ENCODE measurements around the gene AUTS2.
"Not testable (repeated sequence)": the region's sequence is repeated elsewhere in the genome, so short reads cannot be mapped to it uniquely, and the experiment has no call there.

The AUTS2 gene

GRCh38 chr7:70647801-70648498 is 1049.7 kb downstream of the AUTS2 start:
- no peak for DNase-seq (ENCODE audit: low read depth, low spot score)

DNA sequence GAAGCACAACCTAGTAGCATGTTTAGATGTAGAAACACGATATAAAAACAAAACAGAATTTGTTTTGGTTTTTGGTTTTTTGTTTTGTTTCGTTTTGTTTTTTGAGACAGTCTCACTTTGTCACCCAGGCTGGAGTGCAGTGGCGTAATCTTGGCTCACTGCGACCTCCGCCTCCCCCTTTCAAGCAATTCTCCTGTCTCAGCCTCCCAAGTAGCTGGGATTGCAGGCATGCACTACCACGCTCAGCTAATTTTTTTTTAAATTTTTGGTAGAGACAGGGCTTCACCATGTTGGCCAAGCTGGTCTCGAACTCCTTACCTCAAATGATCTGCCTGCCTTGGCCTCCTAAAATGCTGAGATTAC is 1050.2 kb downstream of the AUTS2 start:
- DNase-seq (ENCODE audit: low read depth, low spot score), result not testable (repeated sequence)

DNA sequence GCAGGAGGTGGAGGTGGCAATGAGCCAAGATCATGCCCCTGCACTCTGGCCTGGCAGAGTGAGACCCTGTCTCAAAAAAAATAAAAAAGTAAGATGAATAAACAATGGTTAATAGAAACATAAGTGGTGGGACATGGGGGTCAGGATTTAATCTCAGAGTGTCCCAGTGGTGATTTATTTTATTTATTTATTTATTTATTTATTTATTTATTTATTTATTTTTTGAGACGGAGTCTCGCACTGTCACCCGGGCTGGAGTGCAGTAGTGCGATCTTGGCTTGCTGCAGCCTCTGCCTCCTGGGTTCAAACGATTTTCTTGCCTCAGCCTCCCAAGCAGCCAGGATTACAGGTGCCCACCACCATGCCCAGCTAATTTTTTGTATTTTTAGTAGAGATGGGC is 1051.0 kb downstream of the AUTS2 start:
- DNase-seq (ENCODE audit: low read depth, low spot score), result no peak

GRCh38 chr7:70654146-70654545 is 1055.9 kb downstream of the AUTS2 start:
- DNase-seq (ENCODE audit: low read depth, low spot score), result no peak

DNA sequence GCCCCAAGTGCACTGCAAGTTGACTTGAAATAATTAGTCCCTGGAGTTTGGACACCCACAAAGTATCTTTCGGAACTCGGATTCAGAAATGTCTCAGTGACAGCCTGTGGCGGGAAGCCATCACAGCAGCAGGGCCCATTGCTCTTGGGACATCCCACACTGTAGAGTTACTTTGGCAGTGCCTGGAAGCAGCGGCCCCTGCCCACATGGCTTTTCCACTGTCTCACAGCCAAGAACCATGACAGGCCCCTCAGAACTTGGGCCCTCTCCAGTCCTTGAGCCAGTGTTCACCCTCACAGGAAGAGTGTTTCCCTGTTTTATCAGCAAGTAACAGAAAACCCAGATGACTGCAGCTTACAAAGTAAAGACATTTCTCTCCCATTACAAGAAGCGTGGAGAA is 1056.7 kb downstream of the AUTS2 start:
- no peak for DNase-seq (ENCODE audit: low read depth, low spot score)

DNA sequence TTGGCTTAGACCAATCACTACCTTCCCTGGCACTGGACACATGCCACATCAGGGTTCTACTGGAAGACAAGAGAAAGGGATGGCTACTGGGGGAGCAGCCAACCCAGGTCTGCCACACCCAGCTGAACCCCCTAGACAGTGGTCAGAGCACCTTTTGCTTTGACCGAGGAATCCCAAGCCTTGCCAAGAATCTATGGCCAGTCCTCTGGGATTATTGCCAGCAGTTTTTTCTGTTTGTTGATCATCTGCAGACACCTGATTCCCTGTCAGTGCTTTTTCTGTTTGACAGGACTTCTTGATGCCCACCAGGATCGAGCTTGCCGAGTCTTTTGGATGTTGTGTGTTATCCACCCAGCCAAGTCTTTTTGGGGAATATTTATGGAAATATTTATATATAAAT is 1057.4 kb downstream of the AUTS2 start:
- DNase-seq (ENCODE audit: low read depth, low spot score), result no peak

DNA sequence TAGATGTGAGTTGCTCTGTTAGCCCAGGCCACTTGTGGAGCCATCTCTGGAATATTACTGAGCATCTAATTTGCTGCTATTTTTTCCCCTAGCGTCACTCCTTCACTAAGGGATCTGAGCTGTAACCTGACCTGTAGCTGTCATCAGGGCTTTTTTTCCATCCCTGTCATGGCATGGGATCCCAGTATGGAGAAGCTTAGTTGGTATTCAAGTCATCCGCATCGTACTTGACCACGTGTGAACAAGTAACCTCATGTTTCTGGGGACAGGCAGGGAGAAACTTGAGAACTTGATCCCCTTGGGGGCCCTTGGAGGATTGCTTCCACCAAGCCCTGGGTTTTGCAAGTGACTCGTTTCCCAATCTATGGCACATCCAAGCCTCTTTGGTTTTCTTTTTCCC is 1059.3 kb downstream of the AUTS2 start:
- no peak for DNase-seq (ENCODE audit: low read depth, low spot score)

- DNase-seq (ENCODE audit: low read depth, low spot score), result no peak
These were observed 1059.8 kb downstream of the AUTS2 start for GRCh38 chr7:70657989-70658632.

- no peak for DNase-seq (ENCODE audit: low read depth, low spot score)
These were observed 1061.0 kb downstream of the AUTS2 start for GRCh38 chr7:70659263-70659662.

- no peak for DNase-seq (ENCODE audit: low read depth, low spot score)
These were observed 1062.0 kb downstream of the AUTS2 start for GRCh38 chr7:70660154-70660818.

GRCh38 chr7:70660819-70661191 is 1062.5 kb downstream of the AUTS2 start:
- DNase-seq (ENCODE audit: low read depth, low spot score), result no peak

DNA sequence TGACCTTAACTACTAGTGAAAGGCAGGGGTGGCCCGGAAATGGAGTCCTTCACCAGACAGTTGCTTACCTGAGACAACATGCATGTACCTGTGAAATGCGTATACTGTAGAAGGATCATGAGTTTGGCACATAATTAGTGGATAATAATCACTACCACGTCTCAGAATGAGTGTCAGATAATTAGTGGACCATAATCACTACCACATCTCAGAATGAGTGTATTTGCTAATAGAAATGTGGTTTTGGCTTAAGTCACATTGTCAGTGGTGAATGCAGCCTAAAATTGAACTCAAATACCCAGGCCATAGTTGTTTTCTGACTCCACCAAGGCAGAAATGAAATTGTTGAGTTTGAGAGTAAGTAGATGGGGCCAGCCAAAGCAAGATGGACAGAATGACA is 1065.4 kb downstream of the AUTS2 start:
- DNase-seq (ENCODE audit: low read depth, low spot score), result no peak

DNA sequence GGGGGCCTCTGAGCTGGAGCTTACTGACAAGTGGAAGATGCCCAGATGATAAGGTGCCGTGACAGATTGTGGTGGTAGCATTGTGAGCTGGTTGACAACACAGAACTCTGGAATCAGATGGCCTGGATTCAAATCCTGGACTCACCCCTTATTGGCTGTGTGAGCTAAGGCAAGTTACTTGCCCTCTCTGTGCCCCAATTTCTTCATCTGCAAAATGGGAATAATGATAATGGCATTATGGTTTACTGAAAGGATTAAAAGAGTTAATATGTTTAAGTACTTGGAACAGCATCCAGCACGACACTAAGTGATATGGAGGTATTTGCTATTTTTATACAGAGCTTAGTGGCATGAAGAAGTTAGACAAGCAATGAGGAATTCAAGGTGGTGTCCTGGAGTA is 1067.7 kb downstream of the AUTS2 start:
- DNase-seq (ENCODE audit: low read depth, low spot score), result no peak

DNA sequence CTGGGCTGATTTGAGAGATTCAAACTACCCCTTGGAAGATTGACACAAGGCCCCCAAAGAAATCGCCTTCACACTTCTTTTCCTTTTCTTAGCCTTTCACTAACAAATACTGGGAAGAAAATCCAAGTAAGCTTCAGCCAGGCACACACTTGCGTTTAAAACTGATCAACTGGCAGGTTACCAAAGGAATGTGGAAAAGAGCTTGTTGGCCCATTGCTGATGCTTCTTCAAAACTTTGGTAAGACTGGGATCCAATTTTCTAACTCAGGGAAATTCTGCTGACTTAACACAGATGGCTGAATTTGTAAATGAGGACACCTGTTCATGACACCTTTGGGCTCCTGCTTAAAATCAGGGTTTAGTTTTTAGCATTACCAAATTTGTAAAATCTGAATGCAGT is 1069.1 kb downstream of the AUTS2 start:
- no peak for DNase-seq (ENCODE audit: low read depth, low spot score)

DNA sequence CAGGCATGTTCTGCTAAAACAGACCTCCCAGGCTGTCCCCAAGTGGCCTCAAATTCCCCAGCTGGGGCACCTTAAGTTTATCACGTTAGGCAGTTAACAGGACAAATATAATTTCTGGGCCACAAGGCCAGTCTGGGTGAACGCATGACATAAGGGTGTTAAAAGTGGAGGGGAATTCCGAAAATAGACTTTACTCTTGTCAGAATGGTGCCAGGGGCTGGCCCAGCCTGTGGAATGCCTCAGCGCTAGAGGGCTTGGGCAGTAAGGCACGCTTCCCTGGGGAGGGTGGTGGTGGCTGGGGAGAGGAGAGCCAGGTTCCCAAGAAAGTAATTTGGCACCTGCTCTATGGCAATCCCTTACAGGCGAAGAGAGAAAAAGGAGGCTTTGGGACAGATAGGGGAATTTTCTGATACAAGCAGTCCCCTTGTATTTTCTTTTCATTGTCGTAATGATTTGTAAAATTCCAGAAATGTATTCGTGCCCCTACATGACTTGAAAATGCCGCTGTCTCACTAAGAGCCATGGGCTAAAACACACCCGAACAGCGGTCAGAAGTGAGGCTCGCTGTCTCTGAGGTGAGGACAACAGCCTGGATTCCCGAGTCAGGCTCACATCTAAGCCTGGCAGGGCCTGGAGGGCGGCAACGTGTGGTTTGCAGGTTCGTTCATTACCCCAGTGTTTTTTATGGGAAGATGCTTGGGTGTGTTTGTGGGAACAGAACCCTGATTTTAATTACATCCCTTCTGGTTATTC is 1070.5 kb downstream of the AUTS2 start:
- no peak for DNase-seq (ENCODE audit: low read depth, low spot score)

DNA sequence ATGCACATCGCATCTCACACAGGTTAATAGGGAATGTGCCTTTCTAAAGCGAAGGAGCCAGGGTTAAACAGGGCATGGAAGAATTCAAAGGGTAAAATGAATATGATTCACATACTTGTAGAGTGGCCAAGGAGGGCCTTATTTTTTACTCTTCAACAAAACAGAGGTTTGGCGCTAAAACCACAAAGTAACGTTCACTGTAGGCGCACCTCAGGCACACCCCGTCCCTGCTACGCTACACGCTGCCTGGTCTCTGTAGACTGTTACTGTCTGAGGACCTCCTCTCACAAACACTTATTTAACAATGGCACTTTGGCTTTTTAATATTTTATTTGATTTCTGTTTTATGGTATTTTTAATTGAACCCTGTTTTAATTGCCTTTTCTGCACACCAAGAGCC is 1071.6 kb downstream of the AUTS2 start:
- no peak for DNase-seq (ENCODE audit: low read depth, low spot score)

DNA sequence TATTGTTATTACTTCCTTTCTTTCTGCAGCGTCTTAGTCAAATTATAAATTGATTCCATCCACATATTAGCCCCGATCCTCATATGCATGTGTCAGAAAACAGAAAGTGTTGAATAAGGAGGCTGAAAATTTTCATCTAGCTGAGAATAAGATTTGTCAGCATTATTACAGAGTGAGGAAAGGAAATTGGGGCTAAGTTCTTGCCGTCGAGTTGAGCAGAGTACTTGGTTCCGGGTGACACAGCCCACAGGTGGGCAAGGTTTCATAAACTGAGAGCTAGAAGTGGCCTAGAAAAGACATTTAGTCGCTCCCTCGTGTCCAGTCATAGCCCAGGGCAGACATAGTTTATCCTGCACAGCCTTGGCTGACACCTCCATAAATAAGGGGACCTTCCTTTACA is 1072.0 kb downstream of the AUTS2 start:
- no peak for DNase-seq (ENCODE audit: low read depth, low spot score)

DNA sequence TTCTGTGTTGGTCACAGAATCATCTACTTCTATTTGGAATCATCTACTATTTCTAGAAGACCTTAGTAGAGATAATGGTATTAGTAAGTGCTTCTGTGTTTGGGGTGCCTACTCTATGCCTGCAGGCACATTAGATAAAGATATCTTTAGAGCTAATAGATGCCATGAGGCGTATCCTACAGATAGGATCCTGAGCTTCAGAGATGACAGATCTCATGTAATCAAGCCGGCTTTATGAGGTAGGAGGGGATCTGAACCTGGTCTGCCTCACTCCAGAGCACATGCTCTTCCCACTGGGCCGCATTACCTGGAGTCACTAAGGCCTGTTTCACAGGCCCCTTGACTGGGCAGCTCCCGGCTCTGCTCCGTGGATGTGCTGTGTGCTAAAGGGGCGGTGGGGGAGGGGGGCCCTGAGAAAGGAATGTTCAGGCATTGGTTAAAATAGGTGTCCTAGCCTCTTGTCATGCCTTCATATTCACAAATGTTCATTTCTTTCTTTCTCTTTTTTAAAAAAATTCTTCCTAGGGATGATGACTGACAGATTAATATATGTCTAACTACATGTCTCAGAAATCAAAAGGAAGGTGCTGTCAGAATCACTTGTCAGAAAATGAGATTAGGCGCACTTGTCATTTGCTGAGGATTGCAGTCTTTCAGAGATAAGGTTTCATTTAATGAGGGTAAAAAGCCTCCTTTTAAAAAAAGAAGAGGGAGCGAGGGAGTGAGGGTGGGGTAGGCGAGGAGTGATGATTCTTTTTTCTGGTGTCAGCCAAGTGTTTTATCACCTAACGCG is 1075.7 kb downstream of the AUTS2 start:
- DNase-seq (ENCODE audit: low read depth, low spot score), result no peak

- DNase-seq (ENCODE audit: low read depth, low spot score), result no peak
These were observed 1076.3 kb downstream of the AUTS2 start for GRCh38 chr7:70674571-70675010.

DNA sequence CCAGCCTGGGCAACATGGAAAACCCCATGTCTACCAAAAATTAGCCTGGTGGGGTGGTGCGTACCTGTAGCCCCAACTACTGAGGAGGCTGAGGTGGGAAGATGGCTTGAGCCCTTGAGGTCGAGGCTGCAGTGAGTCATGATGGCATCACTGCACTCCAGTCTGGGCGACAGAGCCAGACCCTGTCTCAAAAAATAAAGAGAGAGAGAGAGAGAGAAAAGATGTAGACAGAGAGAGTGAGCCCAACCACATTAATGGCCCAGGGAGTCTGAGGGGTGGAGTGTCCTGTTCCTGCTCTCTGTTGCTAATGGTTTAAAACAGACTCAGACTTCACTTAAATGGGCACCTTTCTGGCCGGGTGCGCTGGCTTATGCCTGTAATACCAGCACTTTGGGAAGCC is 1078.0 kb downstream of the AUTS2 start:
- no peak for DNase-seq (ENCODE audit: low read depth, low spot score)

- DNase-seq (ENCODE audit: low read depth, low spot score), result no peak
These were observed 1080.5 kb downstream of the AUTS2 start for GRCh38 chr7:70678621-70679251.
